NOMO-1 treated with dmso at 0.1 percent for 144 hours (cell line): ENCODE data around the gene AUH.
"Not testable (repeated sequence)": the region's sequence is repeated elsewhere in the genome, so short reads cannot be mapped to it uniquely, and the experiment has no call there.

Experiments
- DNase-seq: peaks from one replicate; lab custom pipeline; 2025; ENCODE audit not compliant: unreplicated experiment; lab: John Stamatoyannopoulos, UW

Gene AUH

GRCh38 chr9:91382298-91382697 lies 20.6 kb upstream of the AUH start:
- DNase-seq = no peak

GRCh38 chr9:91379426-91379825 lies 17.7 kb upstream of the AUH start:
- DNase-seq = no peak

GRCh38 chr9:91378695-91379127 lies 17.0 kb upstream of the AUH start:
- no peak for DNase-seq

- not testable (repeated sequence) for DNase-seq
Measured at GRCh38 chr9:91378054-91378453, 16.3 kb upstream of the AUH start.

GRCh38 chr9:91376239-91376638 lies 14.5 kb upstream of the AUH start:
- DNase-seq = no peak

GRCh38 chr9:91374939-91375338 lies 13.2 kb upstream of the AUH start:
- DNase-seq = no peak

- DNase-seq = no peak
Measured at GRCh38 chr9:91371894-91372293, 10.2 kb upstream of the AUH start.

GRCh38 chr9:91370006-91370405 lies 8.3 kb upstream of the AUH start:
- not testable (repeated sequence) for DNase-seq

GRCh38 chr9:91364702-91365101 lies 3.0 kb upstream of the AUH start:
- no peak for DNase-seq

GRCh38 chr9:91364005-91364404 lies 2.3 kb upstream of the AUH start:
- DNase-seq = no peak

- DNase-seq = no peak
Measured at GRCh38 chr9:91362051-91362611, 413 bp upstream of the AUH start.

- DNase-seq = no peak
Measured at GRCh38 chr9:91360551-91361290, 997 bp downstream of the AUH start.

- DNase-seq = no peak
Measured at GRCh38 chr9:91359734-91360470, 1.8 kb downstream of the AUH start.

- no peak for DNase-seq
Measured at GRCh38 chr9:91359083-91359482, 2.6 kb downstream of the AUH start.

- no peak for DNase-seq
Measured at GRCh38 chr9:91354881-91355280, 6.8 kb downstream of the AUH start.

GRCh38 chr9:91349115-91349555 lies 12.6 kb downstream of the AUH start:
- DNase-seq = no peak

GRCh38 chr9:91348191-91348807 lies 13.4 kb downstream of the AUH start:
- no peak for DNase-seq

- DNase-seq = no peak
Measured at GRCh38 chr9:91347377-91347776, 14.3 kb downstream of the AUH start.

- no peak for DNase-seq
Measured at GRCh38 chr9:91346644-91347043, 15.1 kb downstream of the AUH start.

- no peak for DNase-seq
Measured at GRCh38 chr9:91345978-91346377, 15.7 kb downstream of the AUH start.

- no peak for DNase-seq
Measured at GRCh38 chr9:91342575-91342974, 19.1 kb downstream of the AUH start.

GRCh38 chr9:91341749-91342148 lies 20.0 kb downstream of the AUH start:
- no peak for DNase-seq
